HG02642 (cell line): ENCODE measurements around the gene SEC31B.

ENCODE experiments used
- ATAC-seq: cut with Tn5 transposase; IDR thresholded peaks from one replicate; pipeline ENCODE4 v1.9.1; 2021; ENCODE audit warnings: mild to moderate bottlenecking; ENCODE audit not compliant: unreplicated experiment, poor library complexity

Gene SEC31B

DNA sequence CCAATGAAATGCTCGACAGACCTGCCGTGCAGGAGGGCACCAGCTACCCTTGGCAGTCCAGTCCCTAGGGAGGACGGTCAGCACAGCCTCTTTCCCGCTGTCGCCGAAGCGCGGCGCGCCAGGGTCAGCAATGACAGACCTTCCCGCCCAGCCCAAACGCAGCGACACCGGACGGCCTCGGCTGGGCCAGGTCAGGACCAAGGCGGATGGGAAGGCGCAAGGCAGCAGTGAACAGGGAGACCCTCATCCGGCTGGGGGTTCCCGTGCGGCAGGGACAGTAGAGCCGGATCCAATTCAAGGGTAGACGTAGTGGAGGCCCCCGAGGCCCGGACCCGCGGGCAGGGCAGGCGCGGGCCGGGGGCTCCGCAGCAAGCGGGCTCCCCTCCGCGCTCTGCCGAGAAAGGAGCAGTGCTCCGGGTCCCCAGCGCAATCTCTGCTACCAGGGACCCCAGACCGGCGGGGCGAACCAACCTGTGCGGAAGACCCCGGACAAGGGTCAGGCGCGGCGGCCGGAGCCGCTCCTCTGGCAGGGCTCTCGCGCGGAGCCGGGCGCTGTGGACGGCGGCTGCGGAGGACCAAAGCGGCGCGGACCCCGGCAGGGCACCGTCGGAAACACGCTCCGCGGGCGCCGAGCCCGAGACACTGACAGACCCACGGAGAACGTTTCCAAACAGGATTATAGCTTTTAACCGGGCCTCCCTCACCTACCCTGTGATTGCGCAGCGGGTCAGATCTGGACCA, at the start of gene SEC31B:
Gene SEC31B, minus strand, starts transcription at position 551 of the 741 bp plus-strand sequence. CDS start 2,909 bp downstream, outside the sequence.
- ATAC-seq = no peak

DNA sequence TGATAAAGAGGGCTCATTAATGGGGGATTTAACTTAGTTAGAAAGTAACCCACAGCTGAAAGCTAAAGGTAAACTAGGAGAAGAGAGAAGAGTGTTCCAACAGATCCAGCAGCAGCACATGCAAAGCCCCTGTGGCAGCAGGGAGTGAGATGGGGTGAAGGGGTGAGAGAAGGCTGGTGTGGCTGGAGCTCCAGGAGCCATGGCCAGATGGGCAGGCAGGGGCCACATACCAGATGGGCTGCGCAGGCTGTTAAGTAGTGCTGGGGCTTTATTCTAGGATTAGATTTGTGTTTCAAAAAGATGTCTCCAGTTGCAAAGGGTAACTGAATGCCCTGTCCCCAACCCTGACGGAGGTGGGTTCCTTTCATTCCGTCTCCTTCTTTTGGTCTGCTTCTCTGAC, 49.3 kb upstream of the SEC31B start:
- no peak for ATAC-seq

GRCh38 chr10:100567826-100568225, 48.2 kb upstream of the SEC31B start:
- no peak for ATAC-seq

- ATAC-seq = no peak
Observed at GRCh38 chr10:100567249-100567648, 47.6 kb upstream of the SEC31B start.

GRCh38 chr10:100566561-100566960, 46.9 kb upstream of the SEC31B start:
- no peak for ATAC-seq

- ATAC-seq = no peak
Observed at GRCh38 chr10:100565206-100565985, 45.7 kb upstream of the SEC31B start.

- peak; percentile 62 for ATAC-seq
Observed at GRCh38 chr10:100562008-100562672, 42.5 kb upstream of the SEC31B start.

- no peak for ATAC-seq
Observed at GRCh38 chr10:100561005-100561404, 41.3 kb upstream of the SEC31B start.

DNA sequence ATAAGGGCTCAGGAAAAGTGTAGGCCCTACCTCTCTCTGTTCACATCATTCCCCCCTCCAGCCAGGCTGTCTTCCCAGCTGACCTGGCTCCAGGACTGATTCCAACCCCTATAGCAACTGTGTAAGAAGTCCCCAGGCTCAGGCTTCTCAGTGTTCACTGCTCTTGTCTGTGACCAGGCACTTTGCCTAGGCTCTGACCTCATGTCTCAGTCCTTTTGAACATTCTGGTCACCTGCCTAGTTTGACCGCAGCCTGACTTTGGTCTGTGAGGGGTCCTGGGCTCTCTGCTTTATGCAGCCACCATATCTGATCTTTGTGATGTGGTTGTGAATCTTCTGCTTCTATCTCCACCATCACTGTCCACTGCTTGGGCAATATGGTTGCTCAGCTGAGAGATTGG, 40.6 kb upstream of the SEC31B start:
- ATAC-seq = no peak

DNA sequence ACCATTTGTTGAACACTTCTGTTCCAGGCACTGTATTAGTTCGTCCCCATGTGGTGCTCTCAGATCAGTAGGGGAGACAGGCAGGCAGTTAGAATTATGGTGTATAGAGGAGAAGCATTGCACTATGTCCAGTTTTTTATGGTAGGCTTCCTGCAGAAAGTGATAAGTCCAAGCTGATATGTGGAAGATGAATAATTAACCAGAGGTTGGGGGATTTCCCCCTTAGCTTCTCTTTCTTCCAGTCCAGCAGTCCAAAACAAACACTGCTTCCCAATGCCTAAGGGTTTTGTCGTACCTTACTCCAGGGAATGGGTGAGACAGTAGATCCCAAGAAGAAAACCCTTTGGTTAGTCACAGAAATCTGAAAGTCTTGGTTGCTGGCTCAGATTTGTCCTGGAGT, 35.2 kb upstream of the SEC31B start:
- ATAC-seq = no peak

GRCh38 chr10:100553929-100554328, 34.3 kb upstream of the SEC31B start:
- no peak for ATAC-seq

GRCh38 chr10:100551738-100552137, 32.1 kb upstream of the SEC31B start:
- ATAC-seq = no peak

- no peak for ATAC-seq
Observed at GRCh38 chr10:100551196-100551595, 31.5 kb upstream of the SEC31B start.

GRCh38 chr10:100544950-100545349, 25.3 kb upstream of the SEC31B start:
- no peak for ATAC-seq

GRCh38 chr10:100537475-100537874, 17.8 kb upstream of the SEC31B start:
- no peak for ATAC-seq

DNA sequence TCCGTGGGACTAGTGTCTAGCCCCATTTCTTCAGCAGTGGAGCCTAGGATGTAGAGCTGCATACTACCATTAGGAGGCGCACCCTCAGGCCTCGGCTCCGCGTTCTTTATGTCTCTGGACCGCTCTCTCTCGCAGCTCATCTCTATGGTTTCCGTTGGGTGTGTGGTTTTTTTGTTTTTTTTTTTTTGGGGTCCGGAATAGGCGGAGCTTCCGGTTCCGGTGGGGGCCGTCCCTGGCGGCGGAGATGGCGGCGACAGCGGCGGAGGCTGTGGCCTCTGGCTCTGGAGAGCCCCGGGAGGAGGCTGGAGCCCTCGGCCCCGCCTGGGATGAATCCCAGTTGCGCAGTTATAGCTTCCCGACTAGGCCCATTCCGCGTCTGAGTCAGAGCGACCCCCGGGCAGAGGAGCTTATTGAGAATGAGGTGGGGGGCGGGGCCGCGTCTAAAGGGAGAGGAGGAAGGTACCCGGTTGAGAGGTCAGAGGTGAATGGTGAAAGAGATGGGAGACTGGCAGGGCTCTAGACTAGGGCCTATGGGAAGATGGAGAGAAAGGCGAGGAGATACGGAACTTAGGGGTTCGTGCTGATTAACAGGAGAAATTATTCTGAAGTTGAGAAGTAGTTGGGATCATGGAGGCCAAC, 16.2 kb upstream of the SEC31B start, which contains the start of gene HIF1AN:
Gene HIF1AN, plus strand, starts transcription at position 229 of the 639 bp plus-strand sequence. Its CDS starts 16 bp downstream, at position 245.
- peak; percentile 96 for ATAC-seq

DNA sequence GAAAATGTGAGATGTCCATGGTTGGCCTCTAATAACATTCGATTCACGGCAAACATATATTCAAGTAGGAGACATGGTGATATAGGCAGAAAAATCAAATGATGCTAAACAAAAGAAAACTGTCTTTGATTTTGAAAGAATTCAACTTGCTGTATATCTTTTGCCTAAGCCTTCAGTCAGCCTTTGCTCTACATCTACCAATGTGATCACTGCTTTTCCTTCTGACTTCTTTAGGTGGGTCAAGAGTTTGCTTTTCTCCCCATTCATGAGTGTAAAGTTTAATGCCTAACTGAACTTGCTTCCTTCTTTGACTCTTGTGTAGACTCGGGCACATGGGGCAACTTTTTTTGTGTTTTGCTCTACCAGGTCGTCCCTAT, 15.7 kb upstream of the SEC31B start:
- peak; percentile 10 for ATAC-seq

GRCh38 chr10:100534726-100535125, 15.1 kb upstream of the SEC31B start:
- ATAC-seq = no peak

DNA sequence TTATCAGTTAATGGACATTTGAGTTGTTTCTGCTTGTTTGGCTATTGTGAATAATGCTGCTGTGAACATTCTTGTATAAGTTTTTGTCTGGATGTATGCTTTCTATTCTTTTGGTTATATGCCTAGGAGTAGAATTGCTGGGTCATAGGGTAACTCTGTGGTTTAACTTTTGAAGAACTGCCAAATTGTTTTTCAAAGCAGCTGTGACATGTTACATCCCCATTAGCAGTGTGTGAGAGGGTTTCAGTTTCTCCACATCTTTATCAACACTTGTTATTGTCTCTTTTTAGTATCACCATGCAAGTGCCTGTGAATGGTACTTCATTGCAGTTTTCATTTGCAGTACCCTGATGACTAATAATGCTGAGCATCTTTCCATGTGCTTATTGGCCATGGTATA, 12.1 kb upstream of the SEC31B start:
- ATAC-seq = no peak

DNA sequence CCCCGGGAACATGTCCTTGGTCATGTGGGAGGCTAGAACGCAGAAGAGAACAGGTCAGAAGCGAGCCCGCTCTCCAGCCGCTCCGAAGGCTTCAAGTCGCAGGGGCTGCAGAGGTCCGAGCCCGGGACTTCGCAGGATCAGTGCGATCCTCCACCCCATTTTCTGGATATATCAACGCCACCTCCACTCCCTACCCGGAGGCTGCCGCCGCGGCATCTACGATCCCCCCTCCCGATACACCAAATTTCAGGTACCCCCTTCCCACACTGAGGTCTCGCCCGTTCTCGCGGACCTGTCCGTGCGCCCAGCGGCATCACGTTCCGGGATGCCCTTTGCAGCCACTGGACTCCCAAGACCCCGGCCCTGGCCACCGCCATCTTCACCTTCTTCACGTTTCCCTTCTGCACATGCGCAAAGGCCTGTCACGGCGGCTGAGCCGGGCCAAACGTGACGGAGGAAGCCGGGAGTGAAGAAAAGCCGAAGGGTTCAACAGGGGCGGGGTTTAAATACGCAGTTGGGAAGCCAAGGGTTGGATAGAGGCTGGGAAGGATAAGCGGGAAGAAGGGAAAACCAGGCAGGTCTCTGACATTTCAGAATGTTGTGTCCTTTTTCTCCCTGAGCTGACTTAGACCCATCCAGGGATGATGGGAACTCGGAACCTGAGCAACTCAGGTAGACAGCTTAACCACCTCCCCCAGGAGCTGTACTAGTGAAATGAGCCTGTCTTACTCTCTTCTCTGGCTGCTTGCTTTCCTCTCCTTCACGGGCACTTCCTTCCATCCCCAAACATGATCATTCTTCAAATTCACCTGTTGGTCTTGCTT, 10.0 kb upstream of the SEC31B start, which contains the start of gene NDUFB8:
Gene NDUFB8, minus strand, starts transcription at position 397 of the 824 bp plus-strand sequence. Its CDS starts 20 bp downstream, at position 377.
- peak; percentile 78 for ATAC-seq
